ENCODE measurements around the gene BBS2. TPM values are rescaled to one million over a fixed set of nuclear protein-coding genes. Genes with fewer than 3 reads are reported as not detected.

The BBS2 gene
- total RNA-seq, 1 experiment from 2014 or later: 24.0 TPM

DNA sequence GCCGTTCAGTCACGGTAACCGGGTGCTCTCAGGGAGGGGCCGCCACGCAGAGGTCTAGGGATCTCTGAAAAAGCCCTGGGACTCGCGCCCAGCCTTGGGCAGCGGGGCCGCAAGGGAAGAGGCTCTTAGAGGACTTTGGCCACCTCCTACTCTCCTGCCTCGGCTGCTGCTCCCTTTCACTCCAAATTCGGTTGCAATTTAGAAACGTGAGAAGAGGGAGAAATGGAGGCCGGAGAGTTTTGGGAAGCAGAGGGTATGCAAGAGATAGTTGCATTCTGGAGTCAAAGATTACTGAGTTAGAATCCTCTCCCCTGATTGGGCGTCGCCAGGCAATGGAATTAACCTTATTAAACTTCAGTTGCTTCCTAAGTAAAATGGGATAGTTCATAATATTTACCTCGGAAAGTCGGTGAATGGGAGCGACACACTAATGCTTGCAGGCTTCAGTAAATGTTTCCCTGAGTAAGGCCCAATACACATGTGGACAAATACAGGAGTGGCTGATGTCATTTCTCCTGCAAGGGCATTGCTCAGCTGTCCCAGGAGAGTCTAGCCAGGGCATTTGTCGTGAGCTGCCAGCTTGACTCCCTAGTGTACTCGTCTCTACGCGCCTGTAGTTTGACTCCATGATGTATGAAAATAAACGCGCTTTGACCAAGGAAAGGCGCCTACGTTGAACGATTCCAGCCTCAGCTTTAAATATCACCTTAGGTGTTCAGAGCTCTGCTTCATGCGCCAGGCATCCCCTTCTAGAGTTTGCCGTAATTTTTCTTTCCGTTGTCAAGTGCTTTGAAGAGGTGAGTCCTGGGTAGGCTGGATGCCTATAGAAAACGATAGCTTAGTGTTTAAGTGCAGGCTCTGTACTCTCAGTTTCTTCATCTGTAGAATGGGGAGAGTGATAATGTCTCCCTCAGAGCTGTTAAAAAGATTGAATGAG lies 67.8 kb downstream of the BBS2 start:
- Histone ChIP-seq H3K4me1 (ENCODE audit: control insufficient read depth, insufficient read depth, low read length) (peaks cover 19% of the 10 kb centered on the region), H3K9me3 (ENCODE audit: control insufficient read depth, insufficient read depth, low read depth, low read length) (no peaks in the 10 kb centered on the region), H3K27ac (ENCODE audit: low read length) (peak overlapping the region; percentile 90), H3K36me3 (ENCODE audit: control insufficient read depth, insufficient read depth, low read length) (peaks cover 21% of the 10 kb centered on the region), H3K4me3 (ENCODE audit: low read depth in 2 of 2, low read length in 2 of 2) (peak overlapping the region; percentile 75 to 94), H3K27me3 (ENCODE audit: control insufficient read depth, insufficient read depth, low read length) (no peaks in the 10 kb centered on the region)
- CTCF ChIA-PET: interaction anchor here (0.6 kb wide), 2 partner anchors 96 to 250 kb away, joined by 3 to 5 read pairs; no protein-coding TSS in a partner anchor
- BruUV-seq (replicated peaks): TSS peak; percentile 69
- DNase-seq (ENCODE audit: low read depth, low spot score) (no peak), ATAC-seq (peak; percentile 68)
- TF ChIP-seq SIN3A (IDR thresholded peaks at IDR 0.05; ENCODE audit: borderline replicate concordance, insufficient read depth, low read depth, low read length) (no peak), POLR2AphosphoS5 (IDR thresholded peaks at IDR 0.05; ENCODE audit: low read depth, low read length) (no peak), TCF7L2 (IDR thresholded peaks at IDR 0.05; ENCODE audit: low read depth, low read length) (no peak)
- TF ChIP-seq, protein P1, sequence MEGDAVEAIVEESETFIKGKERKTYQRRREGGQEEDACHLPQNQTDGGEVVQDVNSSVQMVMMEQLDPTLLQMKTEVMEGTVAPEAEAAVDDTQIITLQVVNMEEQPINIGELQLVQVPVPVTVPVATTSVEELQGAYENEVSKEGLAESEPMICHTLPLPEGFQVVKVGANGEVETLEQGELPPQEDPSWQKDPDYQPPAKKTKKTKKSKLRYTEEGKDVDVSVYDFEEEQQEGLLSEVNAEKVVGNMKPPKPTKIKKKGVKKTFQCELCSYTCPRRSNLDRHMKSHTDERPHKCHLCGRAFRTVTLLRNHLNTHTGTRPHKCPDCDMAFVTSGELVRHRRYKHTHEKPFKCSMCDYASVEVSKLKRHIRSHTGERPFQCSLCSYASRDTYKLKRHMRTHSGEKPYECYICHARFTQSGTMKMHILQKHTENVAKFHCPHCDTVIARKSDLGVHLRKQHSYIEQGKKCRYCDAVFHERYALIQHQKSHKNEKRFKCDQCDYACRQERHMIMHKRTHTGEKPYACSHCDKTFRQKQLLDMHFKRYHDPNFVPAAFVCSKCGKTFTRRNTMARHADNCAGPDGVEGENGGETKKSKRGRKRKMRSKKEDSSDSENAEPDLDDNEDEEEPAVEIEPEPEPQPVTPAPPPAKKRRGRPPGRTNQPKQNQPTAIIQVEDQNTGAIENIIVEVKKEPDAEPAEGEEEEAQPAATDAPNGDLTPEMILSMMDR (IDR thresholded peaks at IDR 0.05): no peak
- TF ChIP-seq, protein P2, sequence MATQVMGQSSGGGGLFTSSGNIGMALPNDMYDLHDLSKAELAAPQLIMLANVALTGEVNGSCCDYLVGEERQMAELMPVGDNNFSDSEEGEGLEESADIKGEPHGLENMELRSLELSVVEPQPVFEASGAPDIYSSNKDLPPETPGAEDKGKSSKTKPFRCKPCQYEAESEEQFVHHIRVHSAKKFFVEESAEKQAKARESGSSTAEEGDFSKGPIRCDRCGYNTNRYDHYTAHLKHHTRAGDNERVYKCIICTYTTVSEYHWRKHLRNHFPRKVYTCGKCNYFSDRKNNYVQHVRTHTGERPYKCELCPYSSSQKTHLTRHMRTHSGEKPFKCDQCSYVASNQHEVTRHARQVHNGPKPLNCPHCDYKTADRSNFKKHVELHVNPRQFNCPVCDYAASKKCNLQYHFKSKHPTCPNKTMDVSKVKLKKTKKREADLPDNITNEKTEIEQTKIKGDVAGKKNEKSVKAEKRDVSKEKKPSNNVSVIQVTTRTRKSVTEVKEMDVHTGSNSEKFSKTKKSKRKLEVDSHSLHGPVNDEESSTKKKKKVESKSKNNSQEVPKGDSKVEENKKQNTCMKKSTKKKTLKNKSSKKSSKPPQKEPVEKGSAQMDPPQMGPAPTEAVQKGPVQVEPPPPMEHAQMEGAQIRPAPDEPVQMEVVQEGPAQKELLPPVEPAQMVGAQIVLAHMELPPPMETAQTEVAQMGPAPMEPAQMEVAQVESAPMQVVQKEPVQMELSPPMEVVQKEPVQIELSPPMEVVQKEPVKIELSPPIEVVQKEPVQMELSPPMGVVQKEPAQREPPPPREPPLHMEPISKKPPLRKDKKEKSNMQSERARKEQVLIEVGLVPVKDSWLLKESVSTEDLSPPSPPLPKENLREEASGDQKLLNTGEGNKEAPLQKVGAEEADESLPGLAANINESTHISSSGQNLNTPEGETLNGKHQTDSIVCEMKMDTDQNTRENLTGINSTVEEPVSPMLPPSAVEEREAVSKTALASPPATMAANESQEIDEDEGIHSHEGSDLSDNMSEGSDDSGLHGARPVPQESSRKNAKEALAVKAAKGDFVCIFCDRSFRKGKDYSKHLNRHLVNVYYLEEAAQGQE (IDR thresholded peaks at IDR 0.05; ENCODE audit: insufficient read depth in 1 of 2, low read depth in 2 of 2, low read length in 1 of 2): no peak
- in situ Hi-C loops (cut with HindIII; ENCODE audit: low pct_unique_long_range_greater_than_20kb, low sequenced_read_pairs): no loop called here
- POLR2A ChIA-PET: no interaction called here
- intact Hi-C loops (cut with micrococcal nuclease; ENCODE audit: unreplicated experiment): no loop called here

DNA sequence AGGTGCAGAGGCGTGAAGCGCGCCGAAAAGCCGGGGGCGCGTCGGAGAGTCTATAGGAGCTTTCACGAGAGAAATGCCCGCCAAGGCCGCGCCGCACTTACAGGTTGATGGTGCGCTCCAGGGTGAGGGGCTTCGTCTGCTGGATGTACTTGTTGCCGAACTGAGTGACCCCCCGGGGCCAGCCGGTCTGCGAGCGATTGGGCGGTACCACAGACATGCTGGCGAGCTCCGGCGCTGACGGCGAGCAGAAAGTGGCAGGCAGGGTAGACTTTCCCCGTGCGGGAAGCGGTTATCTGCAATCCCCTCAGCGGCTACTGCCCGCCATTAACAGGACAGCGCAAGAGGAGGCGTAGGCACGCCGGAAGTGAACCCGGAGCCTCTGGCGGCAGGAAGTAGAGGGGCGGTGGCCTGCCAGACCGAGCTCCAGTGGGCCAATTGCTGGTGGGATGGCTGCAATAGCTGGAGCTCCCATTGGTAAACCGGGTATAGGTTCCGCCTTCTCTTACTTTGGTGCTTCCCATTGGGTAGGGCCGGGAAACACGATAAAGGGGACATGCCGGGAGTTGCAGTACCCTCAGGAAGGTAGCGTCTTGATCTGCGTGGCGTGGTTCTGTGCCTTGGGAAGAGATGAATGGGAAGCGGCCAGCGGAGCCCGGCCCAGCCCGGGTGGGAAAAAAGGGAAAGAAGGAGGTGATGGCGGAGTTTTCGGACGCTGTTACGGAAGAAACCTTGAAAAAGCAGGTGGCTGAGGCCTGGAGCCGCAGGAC lies 68.7 kb downstream of the BBS2 start, which contains the start of the genes NUDT21 and OGFOD1:
TSS of gene NUDT21 (minus strand) at position 347 of the 767 bp plus-strand sequence. CDS start at position 217, 130 bp downstream.
TSS of gene OGFOD1 (plus strand) at position 569 of the 767 bp plus-strand sequence. CDS start at position 628, 59 bp downstream.
- H3K4me1 ChIP-seq (ENCODE audit: control insufficient read depth, insufficient read depth, low read length): peaks cover 19% of the 10 kb centered on the region
- peak; percentile 87 for DNase-seq (ENCODE audit: low read depth, low spot score)
- H3K9me3 ChIP-seq (ENCODE audit: control insufficient read depth, insufficient read depth, low read depth, low read length): no peaks in the 10 kb centered on the region
- CTCF ChIA-PET: interaction anchor here (0.5 to 0.6 kb wide), 3 partner anchors 31 to 251 kb away, joined by 3 to 5 read pairs (median 3); no protein-coding TSS in a partner anchor
- H3K36me3 ChIP-seq (ENCODE audit: control insufficient read depth, insufficient read depth, low read length): peaks cover 24% of the 10 kb centered on the region
- no TSS peak for BruUV-seq (replicated peaks)
- peak within 1 kb of the TSS; percentile 90 for H3K27ac ChIP-seq (ENCODE audit: low read length)
- no peaks in the 10 kb centered on the region for H3K27me3 ChIP-seq (ENCODE audit: control insufficient read depth, insufficient read depth, low read length)
- POLR2A ChIA-PET: no interaction called here
- intact Hi-C loops (cut with micrococcal nuclease; ENCODE audit: unreplicated experiment) (no loop called here), in situ Hi-C loops (cut with HindIII; ENCODE audit: low pct_unique_long_range_greater_than_20kb, low sequenced_read_pairs) (no loop called here)
- TF ChIP-seq, protein P2 (IDR thresholded peaks at IDR 0.05; ENCODE audit: insufficient read depth in 1 of 2, low read depth in 2 of 2, low read length in 1 of 2): no peak
- TF ChIP-seq, protein P1 (IDR thresholded peaks at IDR 0.05): no peak
- TF ChIP-seq SIN3A (IDR thresholded peaks at IDR 0.05; ENCODE audit: borderline replicate concordance, insufficient read depth, low read depth, low read length) (0 out of 2 replicates have a peak, but pooled peaks have one; percentile 25), POLR2AphosphoS5 (IDR thresholded peaks at IDR 0.05; ENCODE audit: low read depth, low read length) (peak; percentile 34; the same call in 1 of the 2 replicates), TCF7L2 (IDR thresholded peaks at IDR 0.05; ENCODE audit: low read depth, low read length) (no peak)
- ATAC-seq: peak; percentile 99
- H3K4me3 ChIP-seq (ENCODE audit: low read depth in 2 of 2, low read length in 2 of 2): peak within 1 kb of the TSS; percentile 75 to 94
